ENCODE data around the gene PTPRK. TPM values are rescaled to one million over a fixed set of nuclear protein-coding genes. Genes with fewer than 3 reads are reported as not detected.

PTPRK gene
- total and polyA plus RNA-seq, 2 of the 13 experiments (the other 11 are each of a cell fraction or from before 2014, with no cell fraction given) = 43.6 to 98.3 TPM

- TF ChIP-seq ZBTB49 (CRISPR knock-in tag; IDR thresholded peaks at IDR 0.05; ENCODE audit: borderline replicate concordance) (no peak), ZNF720 (CRISPR knock-in tag; IDR thresholded peaks at IDR 0.05) (no peak), YEATS4 (CRISPR knock-in tag; IDR thresholded peaks at IDR 0.05; ENCODE audit: borderline replicate concordance) (peak; percentile 81; the same call in 1 of the 2 replicates), RXRA (CRISPR knock-in tag; IDR thresholded peaks at IDR 0.05) (no peak), ZEB1 (IDR thresholded peaks at IDR 0.05; ENCODE audit: insufficient replicate concordance, low read depth) (peak; percentile 32), ZNF337 (CRISPR knock-in tag; IDR thresholded peaks at IDR 0.05; ENCODE audit: borderline replicate concordance, low read depth) (0 out of 2 replicates have a peak, but pooled peaks have one; percentile 30), EP300 (IDR thresholded peaks at IDR 0.05; ENCODE audit: low read depth in 2 of 2, low read length in 2 of 2) (no peak), EP300 (CRISPR knock-in tag; IDR thresholded peaks at IDR 0.05; ENCODE audit: borderline replicate concordance) (no peak), ZNF570 (CRISPR knock-in tag; IDR thresholded peaks at IDR 0.05; ENCODE audit: borderline replicate concordance) (no peak), FOSL2 (CRISPR knock-in tag; IDR thresholded peaks at IDR 0.05) (no peak), MTA1 (CRISPR knock-in tag; IDR thresholded peaks at IDR 0.05; ENCODE audit: borderline replicate concordance) (0 out of 2 replicates have a peak, but pooled peaks have one; percentile 70), ZNF746 (CRISPR knock-in tag; IDR thresholded peaks at IDR 0.05) (peak; percentile 76; the same call in 1 of the 2 replicates), MTF1 (CRISPR knock-in tag; IDR thresholded peaks at IDR 0.05) (no peak), ZNF616 (CRISPR knock-in tag; IDR thresholded peaks at IDR 0.05; ENCODE audit: low read depth) (no peak), SCMH1 (CRISPR knock-in tag; IDR thresholded peaks at IDR 0.05; ENCODE audit: borderline replicate concordance) (no peak), ZFP37 (CRISPR knock-in tag; IDR thresholded peaks at IDR 0.05; ENCODE audit: borderline replicate concordance) (peak; percentile 69; the same call in 1 of the 2 replicates), HNRNPH1 (optimal IDR thresholded peaks at IDR 0.05; ENCODE audit: low read depth, low read length) (peak; percentile 35), NR3C1 (CRISPR knock-in tag; IDR thresholded peaks at IDR 0.05) (no peak), SATB2 (CRISPR knock-in tag; IDR thresholded peaks at IDR 0.05) (peak; percentile 49; the same call in 1 of the 2 replicates), NFATC3 (CRISPR knock-in tag; IDR thresholded peaks at IDR 0.05) (no peak), ZNF569 (CRISPR knock-in tag; IDR thresholded peaks at IDR 0.05; ENCODE audit: borderline replicate concordance) (no peak)
- TF ChIP-seq, protein P1, sequence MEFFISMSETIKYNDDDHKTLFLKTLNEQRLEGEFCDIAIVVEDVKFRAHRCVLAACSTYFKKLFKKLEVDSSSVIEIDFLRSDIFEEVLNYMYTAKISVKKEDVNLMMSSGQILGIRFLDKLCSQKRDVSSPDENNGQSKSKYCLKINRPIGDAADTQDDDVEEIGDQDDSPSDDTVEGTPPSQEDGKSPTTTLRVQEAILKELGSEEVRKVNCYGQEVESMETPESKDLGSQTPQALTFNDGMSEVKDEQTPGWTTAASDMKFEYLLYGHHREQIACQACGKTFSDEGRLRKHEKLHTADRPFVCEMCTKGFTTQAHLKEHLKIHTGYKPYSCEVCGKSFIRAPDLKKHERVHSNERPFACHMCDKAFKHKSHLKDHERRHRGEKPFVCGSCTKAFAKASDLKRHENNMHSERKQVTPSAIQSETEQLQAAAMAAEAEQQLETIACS (CRISPR knock-in tag; IDR thresholded peaks at IDR 0.05) = peak; percentile 56
- TF ChIP-seq, protein P2, sequence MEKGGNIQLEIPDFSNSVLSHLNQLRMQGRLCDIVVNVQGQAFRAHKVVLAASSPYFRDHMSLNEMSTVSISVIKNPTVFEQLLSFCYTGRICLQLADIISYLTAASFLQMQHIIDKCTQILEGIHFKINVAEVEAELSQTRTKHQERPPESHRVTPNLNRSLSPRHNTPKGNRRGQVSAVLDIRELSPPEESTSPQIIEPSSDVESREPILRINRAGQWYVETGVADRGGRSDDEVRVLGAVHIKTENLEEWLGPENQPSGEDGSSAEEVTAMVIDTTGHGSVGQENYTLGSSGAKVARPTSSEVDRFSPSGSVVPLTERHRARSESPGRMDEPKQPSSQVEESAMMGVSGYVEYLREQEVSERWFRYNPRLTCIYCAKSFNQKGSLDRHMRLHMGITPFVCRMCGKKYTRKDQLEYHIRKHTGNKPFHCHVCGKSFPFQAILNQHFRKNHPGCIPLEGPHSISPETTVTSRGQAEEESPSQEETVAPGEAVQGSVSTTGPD (CRISPR knock-in tag; IDR thresholded peaks at IDR 0.05) = no peak
- TF ChIP-seq, protein P3, sequence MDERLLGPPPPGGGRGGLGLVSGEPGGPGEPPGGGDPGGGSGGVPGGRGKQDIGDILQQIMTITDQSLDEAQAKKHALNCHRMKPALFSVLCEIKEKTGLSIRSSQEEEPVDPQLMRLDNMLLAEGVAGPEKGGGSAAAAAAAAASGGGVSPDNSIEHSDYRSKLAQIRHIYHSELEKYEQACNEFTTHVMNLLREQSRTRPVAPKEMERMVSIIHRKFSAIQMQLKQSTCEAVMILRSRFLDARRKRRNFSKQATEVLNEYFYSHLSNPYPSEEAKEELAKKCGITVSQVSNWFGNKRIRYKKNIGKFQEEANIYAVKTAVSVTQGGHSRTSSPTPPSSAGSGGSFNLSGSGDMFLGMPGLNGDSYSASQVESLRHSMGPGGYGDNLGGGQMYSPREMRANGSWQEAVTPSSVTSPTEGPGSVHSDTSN (CRISPR knock-in tag; IDR thresholded peaks at IDR 0.05) = no peak
These were observed 1.1 kb downstream of the PTPRK start (continued) for GRCh38 chr6:128519132-128519930.

Measured in HepG2 (cell line).